Bronchial epithelial cell (primary cell): ENCODE measurements around the gene MCTP2. TPM values are rescaled to one million over a fixed set of nuclear protein-coding genes. Genes with fewer than 3 reads are reported as not detected.

ENCODE experiments used
- DNase-seq: peaks from one replicate; pipeline ENCODE4 v3.0.0-alpha.2; 2010; ENCODE audit warnings: low read depth
- FAIRE-seq: peaks from 2 replicates; lab custom pipeline; 2011; peaks lifted over from hg19 to GRCh38; lab: Jason Lieb, UNC
- H3K27me3 ChIP-seq: 2 replicates; pipeline ENCODE4 v1.5.1; 2011; ENCODE audit warnings: low read length; ENCODE audit not compliant: control insufficient read depth, insufficient read depth
- H3K36me3 ChIP-seq: 2 replicates; pipeline ENCODE4 v1.5.1; 2011; ENCODE audit warnings: low read length; ENCODE audit not compliant: control insufficient read depth, insufficient read depth
- H3K4me3 ChIP-seq: 2 replicates; pipeline ENCODE4 v1.5.1; 2011; ENCODE audit warnings: mild to moderate bottlenecking, low read depth, low read length, control low read depth
- CTCF ChIP-seq: IDR thresholded peaks from 2 replicates; pipeline ENCODE4 v1.5.1; 2011; ENCODE audit warnings: mild to moderate bottlenecking, moderate library complexity, low read length, control low read depth, inconsistent platforms; ENCODE audit not compliant: insufficient read depth, severe bottlenecking
- total RNA-seq: library from RNA; depleted of rRNA; stranded (reverse); fragments of >200 nt; gene quantifications from 2 replicates; pipeline ENCODE4 v1.2.1, GENCODE V29; 2014

MCTP2 gene
- total RNA-seq, 1 donor from 2014 or later: 20.0 TPM

- FAIRE-seq: no peak
- H3K4me3 ChIP-seq: no peak overlapping the region
Observed at GRCh38 chr15:94196531-94196930, 34.8 kb upstream of the MCTP2 start.

GRCh38 chr15:94198633-94199032 lies 32.7 kb upstream of the MCTP2 start:
- FAIRE-seq (no peak), DNase-seq (peak; percentile 5)
- Histone ChIP-seq H3K27me3 (no peaks in the 10 kb centered on the region), H3K4me3 (no peak overlapping the region), H3K36me3 (no peaks in the 10 kb centered on the region)
- no peak for TF ChIP-seq CTCF

More at GRCh38 chr15:94196531-94196930, 34.8 kb upstream of the MCTP2 start:
- no peak for TF ChIP-seq CTCF
- no peaks in the 10 kb centered on the region for H3K36me3 ChIP-seq
- no peak for DNase-seq
- no peaks in the 10 kb centered on the region for H3K27me3 ChIP-seq

- FAIRE-seq (no peak), DNase-seq (no peak)
- Histone ChIP-seq H3K27me3 (no peaks in the 10 kb centered on the region), H3K4me3 (no peak overlapping the region), H3K36me3 (no peaks in the 10 kb centered on the region)
- TF ChIP-seq CTCF: no peak
Observed at GRCh38 chr15:94199725-94200124, 31.6 kb upstream of the MCTP2 start.

GRCh38 chr15:94203306-94203705 lies 28.1 kb upstream of the MCTP2 start:
- Histone ChIP-seq H3K27me3 (no peaks in the 10 kb centered on the region), H3K36me3 (no peaks in the 10 kb centered on the region), H3K4me3 (no peak overlapping the region)
- no peak for TF ChIP-seq CTCF
- DNase-seq: no peak
- FAIRE-seq: no peak

- no peak for TF ChIP-seq CTCF
- Histone ChIP-seq H3K27me3 (no peaks in the 10 kb centered on the region), H3K4me3 (no peak overlapping the region), H3K36me3 (no peaks in the 10 kb centered on the region)
- FAIRE-seq (no peak), DNase-seq (no peak)
Observed at GRCh38 chr15:94205366-94205765, 26.0 kb upstream of the MCTP2 start.

- Histone ChIP-seq H3K36me3 (no peaks in the 10 kb centered on the region), H3K4me3 (no peak overlapping the region), H3K27me3 (no peaks in the 10 kb centered on the region)
- TF ChIP-seq CTCF: no peak
- DNase-seq (peak; percentile 96), FAIRE-seq (peak; percentile 7)
Observed at GRCh38 chr15:94206463-94207167, 24.7 kb upstream of the MCTP2 start.
